Bronchial epithelial cell (primary cell): ENCODE data around the gene CADPS2. TPM values are rescaled to one million over a fixed set of nuclear protein-coding genes. Genes with fewer than 3 reads are reported as not detected.

Experiments
- DNase-seq: peaks from one replicate; pipeline ENCODE4 v3.0.0-alpha.2; 2010; ENCODE audit warnings: low read depth
- FAIRE-seq: peaks from 2 replicates; lab custom pipeline; 2011; peaks lifted over from hg19 to GRCh38; lab: Jason Lieb, UNC
- H3K27me3 ChIP-seq: 2 replicates; pipeline ENCODE4 v1.5.1; 2011; ENCODE audit warnings: low read length; ENCODE audit not compliant: control insufficient read depth, insufficient read depth
- H3K36me3 ChIP-seq: 2 replicates; pipeline ENCODE4 v1.5.1; 2011; ENCODE audit warnings: low read length; ENCODE audit not compliant: control insufficient read depth, insufficient read depth
- H3K4me3 ChIP-seq: 2 replicates; pipeline ENCODE4 v1.5.1; 2011; ENCODE audit warnings: mild to moderate bottlenecking, low read depth, low read length, control low read depth
- CTCF ChIP-seq: IDR thresholded peaks from 2 replicates; pipeline ENCODE4 v1.5.1; 2011; ENCODE audit warnings: mild to moderate bottlenecking, moderate library complexity, low read length, control low read depth, inconsistent platforms; ENCODE audit not compliant: insufficient read depth, severe bottlenecking
- total RNA-seq: library from RNA; depleted of rRNA; stranded (reverse); fragments of >200 nt; gene quantifications from 2 replicates; pipeline ENCODE4 v1.2.1, GENCODE V29; 2014

The CADPS2 gene
- total RNA-seq, 1 donor from 2014 or later, result 4.2 TPM

- no peak for TF ChIP-seq CTCF
- FAIRE-seq (no peak), DNase-seq (peak; percentile 43)
- H3K36me3 ChIP-seq, result no peaks in the 10 kb centered on the region
- H3K4me3 ChIP-seq, result no peak overlapping the region
- H3K27me3 ChIP-seq, result peaks cover 50% of the 10 kb centered on the region
Measured at GRCh38 chr7:122300211-122300932, 585.9 kb downstream of the CADPS2 start.

GRCh38 chr7:122299624-122300210 is 586.5 kb downstream of the CADPS2 start:
- Histone ChIP-seq H3K4me3 (no peak overlapping the region), H3K36me3 (no peaks in the 10 kb centered on the region), H3K27me3 (peaks cover 46% of the 10 kb centered on the region)
- TF ChIP-seq CTCF, result no peak
- DNase-seq (no peak), FAIRE-seq (no peak)

- DNase-seq (peak; percentile 59), FAIRE-seq (no peak)
- H3K36me3 ChIP-seq, result no peaks in the 10 kb centered on the region
- TF ChIP-seq CTCF, result no peak
- H3K27me3 ChIP-seq, result peaks cover 37% of the 10 kb centered on the region
- H3K4me3 ChIP-seq, result no peak overlapping the region
Measured at GRCh38 chr7:122298618-122299017, 587.6 kb downstream of the CADPS2 start.

GRCh38 chr7:122298131-122298530 is 588.1 kb downstream of the CADPS2 start:
- FAIRE-seq, result no peak

GRCh38 chr7:122291189-122291588 is 595.1 kb downstream of the CADPS2 start:
- no peak for DNase-seq
- H3K36me3 ChIP-seq, result no peaks in the 10 kb centered on the region
- H3K4me3 ChIP-seq, result no peak overlapping the region
- peaks cover 3% of the 10 kb centered on the region for H3K27me3 ChIP-seq
- TF ChIP-seq CTCF, result no peak
- no peak for FAIRE-seq

More at GRCh38 chr7:122298131-122298530, 588.1 kb downstream of the CADPS2 start:
- DNase-seq, result no peak
- TF ChIP-seq CTCF, result no peak
- H3K27me3 ChIP-seq, result peaks cover 34% of the 10 kb centered on the region
- no peaks in the 10 kb centered on the region for H3K36me3 ChIP-seq
- no peak overlapping the region for H3K4me3 ChIP-seq
